Measurements from ENCODE around the gene RYR3.
A peak's percentile ranks its signal among the peaks of the same experiment; 100 is the strongest.

RYR3 gene

DNA sequence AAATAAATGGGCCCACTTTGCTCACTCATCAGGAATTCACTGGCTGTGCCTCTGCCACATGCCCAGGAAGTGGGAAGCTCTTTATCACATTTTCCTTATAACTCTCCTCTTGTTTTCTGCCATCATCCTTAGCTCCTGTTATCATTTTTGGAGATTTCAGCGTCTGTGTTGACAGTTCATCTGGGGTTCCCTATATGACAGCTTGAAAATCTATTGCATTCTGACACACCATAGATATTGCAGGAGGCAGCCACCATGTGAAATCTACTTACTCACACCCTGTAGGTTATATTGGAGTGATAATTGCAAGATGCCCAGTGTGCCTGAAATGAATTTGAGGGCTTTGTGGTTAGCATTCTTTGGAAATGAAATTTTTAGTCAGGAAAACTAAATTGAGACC, 132.9 kb downstream of the RYR3 start:
- no peaks in the 10 kb centered on the region for H3K9me3 ChIP-seq (ENCODE audit: severe bottlenecking)
- no peak; the same call in 2 of the 3 replicates for ATAC-seq (ENCODE audit: low read depth)
- no peak for TF ChIP-seq CTCF (IDR thresholded peaks at IDR 0.05; ENCODE audit: poor library complexity, severe bottlenecking)
- no peaks in the 10 kb centered on the region for H3K4me1 ChIP-seq (ENCODE audit: insufficient read depth, poor library complexity, severe bottlenecking)
- no peak for DNase-seq (ENCODE audit: low spot score)
- no peaks in the 10 kb centered on the region for H3K36me3 ChIP-seq (ENCODE audit: low read depth)
- H3K4me3 ChIP-seq (ENCODE audit: severe bottlenecking): no peak overlapping the region
- H3K27me3 ChIP-seq (ENCODE audit: insufficient read depth, poor library complexity, severe bottlenecking): peaks cover 1% of the 10 kb centered on the region
- no peak overlapping the region for H3K27ac ChIP-seq (ENCODE audit: poor library complexity, severe bottlenecking)

DNA sequence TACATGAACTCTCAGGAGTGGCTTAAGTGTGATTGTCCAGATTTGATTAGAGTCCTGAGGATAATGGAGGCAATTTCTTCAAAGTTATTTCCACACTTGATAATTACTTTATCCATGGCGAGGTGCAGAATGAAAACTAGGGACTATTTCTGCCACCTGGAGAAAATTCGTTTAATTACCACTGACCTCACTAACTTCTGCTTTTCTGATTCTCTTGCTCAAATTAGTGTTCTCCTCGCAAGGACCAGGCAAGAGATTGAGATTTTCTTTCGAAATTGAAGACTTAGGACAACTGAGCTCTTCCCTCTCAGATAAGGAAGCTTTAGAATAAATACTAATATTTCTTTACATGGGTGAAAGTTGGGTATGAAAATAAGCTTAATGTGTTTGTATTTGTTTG, 135.2 kb downstream of the RYR3 start:
- no peak overlapping the region for H3K27ac ChIP-seq (ENCODE audit: poor library complexity, severe bottlenecking)
- ATAC-seq (ENCODE audit: low read depth): no peak
- H3K4me1 ChIP-seq (ENCODE audit: insufficient read depth, poor library complexity, severe bottlenecking): peaks cover 9% of the 10 kb centered on the region
- no peaks in the 10 kb centered on the region for H3K36me3 ChIP-seq (ENCODE audit: low read depth)
- no peaks in the 10 kb centered on the region for H3K9me3 ChIP-seq (ENCODE audit: severe bottlenecking)
- TF ChIP-seq CTCF (IDR thresholded peaks at IDR 0.05; ENCODE audit: poor library complexity, severe bottlenecking): no peak
- no peak for DNase-seq (ENCODE audit: low spot score)
- H3K4me3 ChIP-seq (ENCODE audit: severe bottlenecking): no peak overlapping the region
- H3K27me3 ChIP-seq (ENCODE audit: insufficient read depth, poor library complexity, severe bottlenecking): no peaks in the 10 kb centered on the region

DNA sequence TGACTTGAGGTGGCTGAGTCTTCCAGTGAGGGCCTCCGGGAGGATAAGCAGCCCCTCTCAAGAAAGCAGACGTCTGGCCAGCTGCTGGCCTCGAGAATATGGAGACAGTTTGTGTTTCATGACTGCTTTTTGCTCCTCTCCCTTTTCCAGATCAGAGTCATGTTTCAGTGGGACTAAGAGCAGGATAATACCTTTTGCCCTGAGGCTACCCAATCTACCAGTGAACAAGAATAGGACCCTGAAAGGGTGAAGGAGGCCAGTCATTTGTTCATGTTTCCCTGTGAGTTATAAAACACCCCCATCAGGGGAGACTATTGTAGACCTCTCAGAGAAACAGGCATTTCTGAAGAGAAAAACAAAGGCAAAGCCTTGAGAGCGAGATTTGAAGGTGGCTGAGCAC, 137.4 kb downstream of the RYR3 start:
- H3K4me3 ChIP-seq (ENCODE audit: severe bottlenecking): no peak overlapping the region
- no peaks in the 10 kb centered on the region for H3K27me3 ChIP-seq (ENCODE audit: insufficient read depth, poor library complexity, severe bottlenecking)
- no peak for ATAC-seq (ENCODE audit: low read depth)
- H3K4me1 ChIP-seq (ENCODE audit: insufficient read depth, poor library complexity, severe bottlenecking): peaks cover 18% of the 10 kb centered on the region
- TF ChIP-seq CTCF (IDR thresholded peaks at IDR 0.05; ENCODE audit: poor library complexity, severe bottlenecking): no peak
- no peaks in the 10 kb centered on the region for H3K9me3 ChIP-seq (ENCODE audit: severe bottlenecking)
- no peaks in the 10 kb centered on the region for H3K36me3 ChIP-seq (ENCODE audit: low read depth)
- H3K27ac ChIP-seq (ENCODE audit: poor library complexity, severe bottlenecking): no peak overlapping the region
- DNase-seq (ENCODE audit: low spot score): no peak

- DNase-seq (ENCODE audit: low spot score) (no peak), ATAC-seq (ENCODE audit: low read depth) (peak; percentile 76)
- no peak overlapping the region for H3K27ac ChIP-seq (ENCODE audit: poor library complexity, severe bottlenecking)
- H3K27me3 ChIP-seq (ENCODE audit: insufficient read depth, poor library complexity, severe bottlenecking): no peaks in the 10 kb centered on the region
- H3K9me3 ChIP-seq (ENCODE audit: severe bottlenecking): no peaks in the 10 kb centered on the region
- peaks cover 18% of the 10 kb centered on the region for H3K4me1 ChIP-seq (ENCODE audit: insufficient read depth, poor library complexity, severe bottlenecking)
- no peak overlapping the region for H3K4me3 ChIP-seq (ENCODE audit: severe bottlenecking)
- TF ChIP-seq CTCF (IDR thresholded peaks at IDR 0.05; ENCODE audit: poor library complexity, severe bottlenecking): no peak
- no peaks in the 10 kb centered on the region for H3K36me3 ChIP-seq (ENCODE audit: low read depth)
These were observed 138.3 kb downstream of the RYR3 start for GRCh38 chr15:33448961-33449606.

DNA sequence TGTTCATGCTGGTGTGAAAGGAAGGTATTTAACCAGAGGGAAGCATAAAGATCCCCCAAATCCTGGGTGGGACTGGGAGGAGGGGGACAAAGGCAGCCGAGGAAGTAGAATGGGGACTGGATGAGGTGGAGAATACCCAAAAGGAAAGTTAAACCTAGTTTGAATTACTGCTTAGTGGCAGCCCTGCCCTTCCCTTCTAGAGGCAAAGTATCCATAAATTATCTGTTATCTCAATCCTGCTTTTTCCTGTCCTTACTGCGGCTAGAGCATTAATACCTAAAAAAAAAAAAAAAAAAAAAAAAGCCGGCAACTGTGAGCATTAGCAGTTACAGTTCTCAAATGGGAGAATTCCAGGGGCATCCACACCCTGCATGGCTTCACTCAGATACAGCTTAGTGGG, 139.0 kb downstream of the RYR3 start:
- TF ChIP-seq CTCF (IDR thresholded peaks at IDR 0.05; ENCODE audit: poor library complexity, severe bottlenecking): no peak
- Histone ChIP-seq H3K27ac (ENCODE audit: poor library complexity, severe bottlenecking) (no peak overlapping the region), H3K4me3 (ENCODE audit: severe bottlenecking) (no peak overlapping the region), H3K9me3 (ENCODE audit: severe bottlenecking) (no peaks in the 10 kb centered on the region), H3K36me3 (ENCODE audit: low read depth) (no peaks in the 10 kb centered on the region), H3K4me1 (ENCODE audit: insufficient read depth, poor library complexity, severe bottlenecking) (peaks cover 18% of the 10 kb centered on the region), H3K27me3 (ENCODE audit: insufficient read depth, poor library complexity, severe bottlenecking) (no peaks in the 10 kb centered on the region)
- ATAC-seq (ENCODE audit: low read depth) (no peak), DNase-seq (ENCODE audit: low spot score) (no peak)
